T-helper 17 cell (primary cell): Measurements from ENCODE around the gene SMURF2. TPM values are rescaled to one million over a fixed set of nuclear protein-coding genes. Genes with fewer than 3 reads are reported as not detected.

Experiments used
- ATAC-seq: fragments of 150-1000 bp; cut with Tn5 transposase; 2 replicates; pipeline ENCODE4 v1.10.0; 2021; ENCODE audit warnings: mild to moderate bottlenecking, moderate library complexity
- DNase-seq, 3 donors: peaks; one replicate each; pipeline versions ENCODE4 v3.0.0 to v3.0.0-alpha.2; 2020 to 2021
- H3K9me3 ChIP-seq: one replicate; pipeline ENCODE4 v1.7.0; 2013; ENCODE audit warnings: low read length, mild to moderate bottlenecking; ENCODE audit not compliant: control insufficient read depth, poor library complexity, severe bottlenecking
- H3K27ac Mint-ChIP-seq: one replicate; pipeline ENCODE4 v1.8.0; 2022; ENCODE audit warnings: mild to moderate bottlenecking, moderate library complexity, mixed read lengths
- H3K27me3 Mint-ChIP-seq: one replicate; pipeline ENCODE4 v1.8.0; 2022; ENCODE audit warnings: mixed read lengths
- H3K36me3 Mint-ChIP-seq: one replicate; pipeline ENCODE4 v1.8.0; 2022; ENCODE audit warnings: low read depth, mixed read lengths
- H3K4me1 Mint-ChIP-seq: one replicate; pipeline ENCODE4 v1.8.0; 2022; ENCODE audit warnings: mild to moderate bottlenecking, mixed read lengths
- H3K4me3 Mint-ChIP-seq: one replicate; pipeline ENCODE4 v1.8.0; 2022; ENCODE audit warnings: mild to moderate bottlenecking, moderate library complexity, mixed read lengths
- total RNA-seq, 4 donors: library from RNA in 2 of 4; stranded (reverse) in 2 of 4; gene quantifications; one replicate each; pipeline ENCODE4 v1.2.3 and lab custom pipeline; 2022 to 2026

The SMURF2 gene
- total RNA-seq, 2 donors from 2014 or later, result 25.4 to 26.6 TPM

DNA sequence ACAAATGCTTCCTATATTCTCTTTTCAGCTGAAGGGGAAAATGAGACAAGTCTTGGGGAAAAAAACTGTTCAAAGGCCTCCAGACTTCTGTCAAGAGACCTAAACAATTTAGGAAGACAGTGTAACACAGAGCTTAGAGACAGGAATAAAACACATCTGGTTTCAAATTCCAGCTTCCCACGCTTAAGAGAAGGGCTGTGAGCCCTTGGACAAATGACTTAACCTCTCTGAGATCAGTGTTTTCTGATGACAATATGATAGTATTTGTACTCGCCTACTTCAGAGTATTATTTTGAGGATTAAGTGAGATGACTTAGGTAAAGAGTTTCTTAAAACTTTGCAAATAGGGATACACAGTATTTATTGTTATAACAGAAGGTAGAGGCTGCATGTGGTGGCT lies 29.5 kb downstream of the SMURF2 start:
- Mint-ChIP-seq H3K27ac (no peak overlapping the region), H3K36me3 (peaks cover 2% of the 10 kb centered on the region), H3K4me1 (peaks cover 57% of the 10 kb centered on the region), H3K4me3 (no peak overlapping the region), H3K27me3 (no peaks in the 10 kb centered on the region)
- no peaks in the 10 kb centered on the region for H3K9me3 ChIP-seq
- ATAC-seq (no peak), DNase-seq (no peak)

GRCh38 chr17:64632194-64632593 lies 29.9 kb downstream of the SMURF2 start:
- H3K27me3 Mint-ChIP-seq, result no peaks in the 10 kb centered on the region
- ATAC-seq (no peak), DNase-seq (no peak)
- no peak overlapping the region for H3K4me3 Mint-ChIP-seq
- H3K27ac Mint-ChIP-seq, result no peak overlapping the region
- no peaks in the 10 kb centered on the region for H3K9me3 ChIP-seq
- peaks cover 4% of the 10 kb centered on the region for H3K36me3 Mint-ChIP-seq
- peaks cover 59% of the 10 kb centered on the region for H3K4me1 Mint-ChIP-seq

DNA sequence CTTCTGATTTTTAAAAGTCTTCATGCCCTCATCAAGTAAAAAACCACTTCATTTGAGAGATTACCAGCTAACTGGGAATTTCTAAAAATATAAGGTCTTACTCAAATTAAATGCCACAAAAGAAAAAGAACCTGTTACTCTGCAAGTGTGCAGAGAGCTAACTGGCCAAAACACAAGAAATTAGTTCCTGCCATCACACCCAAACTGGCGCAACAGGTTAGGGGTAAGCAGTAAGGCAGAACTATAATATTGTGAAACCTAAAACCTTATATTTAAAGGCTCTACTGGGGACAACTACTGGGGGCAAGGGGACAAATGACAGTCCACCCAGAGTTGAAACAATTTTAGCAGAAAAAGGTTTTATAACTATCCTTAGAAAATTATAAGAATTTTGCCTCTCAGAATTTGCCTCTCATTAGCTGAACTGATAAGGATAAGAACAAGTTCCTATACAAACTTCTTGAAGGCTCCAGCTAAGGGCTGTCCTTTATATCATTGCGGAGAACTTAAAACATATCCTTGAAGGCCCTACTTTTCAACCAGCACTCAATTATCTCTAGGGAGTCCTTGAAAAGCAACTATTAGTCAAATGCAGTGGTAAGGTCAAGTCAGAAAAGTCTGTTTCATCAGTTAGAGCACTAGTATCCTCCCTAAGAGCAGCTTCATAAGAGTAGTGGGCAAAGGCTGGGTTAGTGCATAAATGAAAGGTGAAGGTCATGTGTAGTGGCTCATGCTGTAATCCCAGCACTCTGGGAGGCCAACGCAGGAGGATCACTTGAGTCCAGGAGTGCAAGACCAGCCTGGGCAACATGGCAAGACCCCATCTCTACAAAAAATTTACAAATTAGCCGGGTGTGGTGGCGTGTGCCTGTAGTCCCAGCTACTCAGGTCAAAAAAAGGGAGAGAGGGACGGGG lies 31.5 kb downstream of the SMURF2 start:
- Mint-ChIP-seq H3K27ac (peak overlapping the region; percentile 32), H3K36me3 (peaks cover 4% of the 10 kb centered on the region), H3K4me3 (peak overlapping the region; percentile 28), H3K4me1 (peaks cover 54% of the 10 kb centered on the region), H3K27me3 (no peaks in the 10 kb centered on the region)
- H3K9me3 ChIP-seq, result no peaks in the 10 kb centered on the region
- DNase-seq, result no peak
- ATAC-seq, result no peak

GRCh38 chr17:64628641-64629040 lies 33.5 kb downstream of the SMURF2 start:
- Mint-ChIP-seq H3K4me1 (peaks cover 47% of the 10 kb centered on the region), H3K27me3 (no peaks in the 10 kb centered on the region)
- no peak for DNase-seq

GRCh38 chr17:64627797-64628196 lies 34.3 kb downstream of the SMURF2 start:
- no peak overlapping the region for H3K4me3 Mint-ChIP-seq

More at GRCh38 chr17:64628641-64629040, 33.5 kb downstream of the SMURF2 start:
- peaks cover 4% of the 10 kb centered on the region for H3K36me3 Mint-ChIP-seq
- peak; percentile 40 for ATAC-seq
- H3K27ac Mint-ChIP-seq, result peak overlapping the region; percentile 85
- H3K9me3 ChIP-seq, result no peaks in the 10 kb centered on the region
- peak overlapping the region; percentile 67 for H3K4me3 Mint-ChIP-seq

GRCh38 chr17:64626827-64627226 lies 35.3 kb downstream of the SMURF2 start:
- Mint-ChIP-seq H3K36me3 (peaks cover 8% of the 10 kb centered on the region), H3K4me3 (no peak overlapping the region), H3K27me3 (no peaks in the 10 kb centered on the region), H3K27ac (no peak overlapping the region), H3K4me1 (peaks cover 48% of the 10 kb centered on the region)
- no peaks in the 10 kb centered on the region for H3K9me3 ChIP-seq
- no peak for DNase-seq
- no peak for ATAC-seq

More at GRCh38 chr17:64627797-64628196, 34.3 kb downstream of the SMURF2 start:
- Mint-ChIP-seq H3K27me3 (no peaks in the 10 kb centered on the region), H3K27ac (peak overlapping the region; percentile 85), H3K4me1 (peaks cover 52% of the 10 kb centered on the region), H3K36me3 (peaks cover 8% of the 10 kb centered on the region)
- no peak for DNase-seq
- H3K9me3 ChIP-seq, result no peaks in the 10 kb centered on the region
- no peak for ATAC-seq

- peak overlapping the region; percentile 19 for H3K27ac Mint-ChIP-seq
- DNase-seq (no peak), ATAC-seq (no peak)
- H3K4me3 Mint-ChIP-seq, result no peak overlapping the region
- no peaks in the 10 kb centered on the region for H3K27me3 Mint-ChIP-seq
- peaks cover 6% of the 10 kb centered on the region for H3K36me3 Mint-ChIP-seq
- H3K4me1 Mint-ChIP-seq, result peaks cover 38% of the 10 kb centered on the region
- H3K9me3 ChIP-seq, result no peaks in the 10 kb centered on the region
These were observed 36.6 kb downstream of the SMURF2 start for GRCh38 chr17:64625541-64625940.

- no peak for ATAC-seq
- Mint-ChIP-seq H3K36me3 (peaks cover 6% of the 10 kb centered on the region), H3K4me3 (no peak overlapping the region), H3K27ac (no peak overlapping the region), H3K4me1 (peaks cover 26% of the 10 kb centered on the region), H3K27me3 (no peaks in the 10 kb centered on the region)
- DNase-seq, result no peak
- H3K9me3 ChIP-seq, result no peaks in the 10 kb centered on the region
These were observed 39.0 kb downstream of the SMURF2 start for GRCh38 chr17:64622931-64623654.

DNA sequence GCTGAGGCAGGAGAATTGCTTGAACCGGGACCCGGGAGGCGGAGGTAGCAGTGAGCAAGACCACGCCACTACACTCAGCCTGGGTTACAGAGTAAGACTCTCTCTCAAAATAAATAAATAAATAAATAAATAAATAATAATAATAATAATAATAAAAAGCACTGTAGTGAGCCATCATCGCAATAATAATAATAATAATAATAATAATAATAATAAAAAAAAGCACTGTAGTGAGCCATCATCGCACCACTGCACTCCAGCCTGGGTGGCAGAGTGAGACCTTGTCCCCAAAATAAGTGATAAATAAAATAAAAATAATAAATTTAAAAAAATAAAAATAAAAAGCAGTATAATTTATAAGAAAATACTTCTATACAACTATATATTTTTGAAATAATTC lies 40.3 kb downstream of the SMURF2 start:
- H3K4me1 Mint-ChIP-seq, result peaks cover 20% of the 10 kb centered on the region
- no peaks in the 10 kb centered on the region for H3K27me3 Mint-ChIP-seq
- H3K27ac Mint-ChIP-seq, result no peak overlapping the region
- H3K9me3 ChIP-seq, result no peaks in the 10 kb centered on the region
- peaks cover 4% of the 10 kb centered on the region for H3K36me3 Mint-ChIP-seq
- no peak for ATAC-seq
- DNase-seq, result no peak
- H3K4me3 Mint-ChIP-seq, result no peak overlapping the region

DNA sequence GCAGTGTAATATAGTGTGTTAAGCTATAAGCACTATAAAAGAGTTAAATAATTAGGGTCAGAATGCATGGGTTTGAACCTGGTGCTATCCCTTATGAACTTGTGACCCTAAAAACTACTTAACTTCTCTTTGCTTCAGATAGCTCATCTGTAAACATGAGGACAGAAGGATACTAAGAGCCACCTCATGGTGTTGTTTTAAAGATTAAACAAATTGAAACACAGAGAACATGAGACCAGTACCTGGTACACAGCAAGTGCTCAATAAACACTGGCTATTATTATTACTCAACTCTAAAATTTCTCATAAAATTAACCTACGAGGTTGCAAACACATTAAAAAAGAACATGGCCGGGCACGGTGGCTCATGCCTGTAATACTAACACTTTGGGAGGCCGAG lies 43.3 kb downstream of the SMURF2 start:
- DNase-seq, result no peak
- H3K4me3 Mint-ChIP-seq, result no peak overlapping the region
- no peak for ATAC-seq
- no peaks in the 10 kb centered on the region for H3K27me3 Mint-ChIP-seq
- H3K36me3 Mint-ChIP-seq, result peaks cover 4% of the 10 kb centered on the region
- H3K9me3 ChIP-seq, result no peaks in the 10 kb centered on the region
- no peak overlapping the region for H3K27ac Mint-ChIP-seq
- peaks cover 27% of the 10 kb centered on the region for H3K4me1 Mint-ChIP-seq

GRCh38 chr17:64617125-64617780 lies 44.9 kb downstream of the SMURF2 start:
- H3K36me3 Mint-ChIP-seq, result no peaks in the 10 kb centered on the region
- no peaks in the 10 kb centered on the region for H3K27me3 Mint-ChIP-seq
- DNase-seq (no peak), ATAC-seq (no peak)
- H3K27ac Mint-ChIP-seq, result no peak overlapping the region
- H3K4me1 Mint-ChIP-seq, result peaks cover 22% of the 10 kb centered on the region
- no peak overlapping the region for H3K4me3 Mint-ChIP-seq
- H3K9me3 ChIP-seq, result no peaks in the 10 kb centered on the region

- peaks cover 22% of the 10 kb centered on the region for H3K4me1 Mint-ChIP-seq
- no peak overlapping the region for H3K4me3 Mint-ChIP-seq
- no peaks in the 10 kb centered on the region for H3K27me3 Mint-ChIP-seq
- ATAC-seq, result no peak
- no peak for DNase-seq
- no peaks in the 10 kb centered on the region for H3K36me3 Mint-ChIP-seq
- H3K9me3 ChIP-seq, result no peaks in the 10 kb centered on the region
- H3K27ac Mint-ChIP-seq, result no peak overlapping the region
These were observed 47.0 kb downstream of the SMURF2 start for GRCh38 chr17:64615028-64615677.
